SK-N-SH treated with all-trans-retinoic acid at 6 μM for 48 hours (cell line): ENCODE data around the gene ORAI1.

Experiments used
- BACH2 ChIP-seq: fragments of 250-450 bp; sonication (Bioruptor Pico); IDR thresholded peaks from 2 replicates; pipeline ENCODE4 v1.9.0; 2021; ENCODE audit warnings: mild to moderate bottlenecking, borderline replicate concordance
- CREB5 ChIP-seq: fragments of 250-450 bp; sonication (Bioruptor Pico); IDR thresholded peaks from 2 replicates; pipeline ENCODE4 v1.5.1; 2020; ENCODE audit warnings: low read depth, mild to moderate bottlenecking, moderate library complexity
- CSDC2 ChIP-seq: fragments of 250-450 bp; sonication (Bioruptor Pico); IDR thresholded peaks from 2 replicates; pipeline ENCODE4 v1.5.0; 2020; ENCODE audit warnings: mild to moderate bottlenecking, moderate library complexity
- ESRRG ChIP-seq: fragments of 250-450 bp; sonication (Bioruptor Pico); IDR thresholded peaks from 2 replicates; pipeline ENCODE4 v1.6.1; 2021; ENCODE audit warnings: mild to moderate bottlenecking
- OSR1 ChIP-seq: fragments of 250-450 bp; sonication (Bioruptor Pico); IDR thresholded peaks from 2 replicates; pipeline ENCODE4 v1.8.0; 2022; ENCODE audit warnings: moderate library complexity, mild to moderate bottlenecking, inconsistent platforms
- PATZ1 ChIP-seq: fragments of 250-450 bp; sonication (Bioruptor Pico); IDR thresholded peaks from 2 replicates; pipeline ENCODE4 v1.8.0; 2020; ENCODE audit warnings: mild to moderate bottlenecking, moderate library complexity, borderline replicate concordance
- PPARA ChIP-seq: fragments of 250-450 bp; sonication (Bioruptor Pico); IDR thresholded peaks from 2 replicates; pipeline ENCODE4 v1.5.0; 2020; ENCODE audit warnings: mild to moderate bottlenecking, borderline replicate concordance
- RARB ChIP-seq: fragments of 250-450 bp; sonication (Bioruptor Pico); IDR thresholded peaks from 2 replicates; pipeline ENCODE4 v1.8.0; 2021; ENCODE audit warnings: mild to moderate bottlenecking, moderate library complexity
- TSHZ2 ChIP-seq: fragments of 250-450 bp; sonication (Bioruptor Pico); IDR thresholded peaks from 2 replicates; pipeline ENCODE4 v1.5.0; 2020; ENCODE audit warnings: mild to moderate bottlenecking, moderate library complexity
- ZC3H10 ChIP-seq: fragments of 250-450 bp; sonication (Bioruptor Pico); IDR thresholded peaks from 2 replicates; pipeline ENCODE4 v1.5.1; 2021; ENCODE audit warnings: mild to moderate bottlenecking, moderate library complexity
- ZNF565 ChIP-seq: fragments of 450-650 bp; formaldehyde crosslinking; conservative IDR thresholded peaks from 2 replicates; pipeline ENCODE4 v1.5.0; 2020; ENCODE audit warnings: low read depth, mild to moderate bottlenecking, moderate library complexity
- ZNF70 ChIP-seq: fragments of 450-650 bp; formaldehyde crosslinking; IDR thresholded peaks from 2 replicates; pipeline ENCODE4 v1.5.0; 2020; ENCODE audit warnings: mild to moderate bottlenecking, moderate library complexity

GRCh38 chr12:121638298-121639202 is 12.2 kb downstream of the ORAI1 start:
- TF ChIP-seq PATZ1 (CRISPR knock-in tag) = no peak
- no peak for TF ChIP-seq OSR1
- no peak for TF ChIP-seq ESRRG
- no peak for TF ChIP-seq CSDC2 (CRISPR knock-in tag)
- no peak for TF ChIP-seq RARB (CRISPR knock-in tag)
- TF ChIP-seq BACH2 (CRISPR knock-in tag) = no peak
- no peak for TF ChIP-seq TSHZ2 (CRISPR knock-in tag)
- no peak for TF ChIP-seq CREB5 (CRISPR knock-in tag)
- no peak for TF ChIP-seq ZNF565 (CRISPR knock-in tag)
- TF ChIP-seq ZC3H10 (CRISPR knock-in tag) = no peak
- TF ChIP-seq PPARA (CRISPR knock-in tag) = no peak
- TF ChIP-seq ZNF70 (CRISPR knock-in tag) = no peak
